OCI-LY3 (cell line): ENCODE data around the gene ALPG.

Experiments
- EZH2phosphoT487 ChIP-seq: fragments of 200-600 bp; shearing (Covaris generic); IDR thresholded peaks from 2 replicates; pipeline ENCODE4 v1.6.1; 2018; ENCODE audit warnings: antibody characterized with exemption, mixed run types, low read depth
- TF ChIP-seq, protein P1 (sequence below): fragments of 200-600, 300-600 bp; sonication (generic); IDR thresholded peaks from 2 replicates; pipeline ENCODE4 v1.5.1; 2014; ENCODE audit warnings: antibody characterized with exemption, low read length, low read depth

GRCh38 chr2:232367591-232368233, 38.9 kb upstream of the ALPG start:
- TF ChIP-seq, protein P1, sequence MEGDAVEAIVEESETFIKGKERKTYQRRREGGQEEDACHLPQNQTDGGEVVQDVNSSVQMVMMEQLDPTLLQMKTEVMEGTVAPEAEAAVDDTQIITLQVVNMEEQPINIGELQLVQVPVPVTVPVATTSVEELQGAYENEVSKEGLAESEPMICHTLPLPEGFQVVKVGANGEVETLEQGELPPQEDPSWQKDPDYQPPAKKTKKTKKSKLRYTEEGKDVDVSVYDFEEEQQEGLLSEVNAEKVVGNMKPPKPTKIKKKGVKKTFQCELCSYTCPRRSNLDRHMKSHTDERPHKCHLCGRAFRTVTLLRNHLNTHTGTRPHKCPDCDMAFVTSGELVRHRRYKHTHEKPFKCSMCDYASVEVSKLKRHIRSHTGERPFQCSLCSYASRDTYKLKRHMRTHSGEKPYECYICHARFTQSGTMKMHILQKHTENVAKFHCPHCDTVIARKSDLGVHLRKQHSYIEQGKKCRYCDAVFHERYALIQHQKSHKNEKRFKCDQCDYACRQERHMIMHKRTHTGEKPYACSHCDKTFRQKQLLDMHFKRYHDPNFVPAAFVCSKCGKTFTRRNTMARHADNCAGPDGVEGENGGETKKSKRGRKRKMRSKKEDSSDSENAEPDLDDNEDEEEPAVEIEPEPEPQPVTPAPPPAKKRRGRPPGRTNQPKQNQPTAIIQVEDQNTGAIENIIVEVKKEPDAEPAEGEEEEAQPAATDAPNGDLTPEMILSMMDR = no peak
- no peak for TF ChIP-seq EZH2phosphoT487
